HG03439 (cell line): ENCODE data around the gene C4orf33.
"Not testable (repeated sequence)": the region's sequence is repeated elsewhere in the genome, so short reads cannot be mapped to it uniquely, and the experiment has no call there.

Experiments used
- ATAC-seq: cut with Tn5 transposase; IDR thresholded peaks from one replicate; pipeline ENCODE4 v1.9.1; 2021; ENCODE audit warnings: mild to moderate bottlenecking, moderate library complexity; ENCODE audit not compliant: unreplicated experiment

The C4orf33 gene

GRCh38 chr4:129126614-129127013 lies 30.7 kb downstream of the C4orf33 start:
- ATAC-seq, result not testable (repeated sequence)

- no peak for ATAC-seq
These were observed 33.2 kb downstream of the C4orf33 start for GRCh38 chr4:129129143-129129542.

GRCh38 chr4:129131343-129131742 lies 35.4 kb downstream of the C4orf33 start:
- ATAC-seq, result no peak

- no peak for ATAC-seq
These were observed 40.5 kb downstream of the C4orf33 start for GRCh38 chr4:129136433-129136832.

GRCh38 chr4:129138810-129139496 lies 43.0 kb downstream of the C4orf33 start:
- no peak for ATAC-seq

GRCh38 chr4:129140521-129140920 lies 44.6 kb downstream of the C4orf33 start:
- no peak for ATAC-seq

- ATAC-seq, result no peak
These were observed 47.4 kb downstream of the C4orf33 start for GRCh38 chr4:129143359-129143758.

- ATAC-seq, result no peak
These were observed 48.8 kb downstream of the C4orf33 start for GRCh38 chr4:129144755-129145206.

- no peak for ATAC-seq
These were observed 49.3 kb downstream of the C4orf33 start for GRCh38 chr4:129145222-129145730.

- no peak for ATAC-seq
These were observed 50.7 kb downstream of the C4orf33 start for GRCh38 chr4:129146639-129147038.

GRCh38 chr4:129148892-129149291 lies 52.9 kb downstream of the C4orf33 start:
- no peak for ATAC-seq

- ATAC-seq, result no peak
These were observed 54.0 kb downstream of the C4orf33 start for GRCh38 chr4:129149906-129150305.

GRCh38 chr4:129152350-129152749 lies 56.4 kb downstream of the C4orf33 start:
- ATAC-seq, result no peak

- no peak for ATAC-seq
These were observed 57.7 kb downstream of the C4orf33 start for GRCh38 chr4:129153700-129154099.

GRCh38 chr4:129162450-129162849 lies 66.5 kb downstream of the C4orf33 start:
- ATAC-seq, result no peak

GRCh38 chr4:129163427-129163826 lies 67.5 kb downstream of the C4orf33 start:
- no peak for ATAC-seq

- no peak for ATAC-seq
These were observed 68.3 kb downstream of the C4orf33 start for GRCh38 chr4:129164243-129164642.
